H1 (cell line): ENCODE data around the gene STBD1. TPM values are rescaled to one million over a fixed set of nuclear protein-coding genes. Genes with fewer than 3 reads are reported as not detected.

Source experiments
- CTCF ChIA-PET: fragments of 300-600 bp; sonication (Branson Sonifier 250); formaldehyde crosslinking; loops from one replicate; lab custom pipeline; 2021; ENCODE audit not compliant: partially characterized antibody; lab: Charles Lee
- POLR2A ChIA-PET: fragments of 300-600 bp; sonication (Branson Sonifier 250); formaldehyde crosslinking; loops from one replicate; lab custom pipeline; 2021; ENCODE audit warnings: inconsistent platforms; ENCODE audit not compliant: partially characterized antibody; lab: Charles Lee
- DNase-seq, 2 experiments: peaks; one replicate each; pipeline versions ENCODE4 v3.0.0 to v3.0.0-alpha.2; 2010 to 2022; ENCODE audit warnings: low spot score in 2 of 2, low read depth in 1 of 2, mixed read lengths in 1 of 2
- FAIRE-seq: peaks from 2 replicates; lab custom pipeline; 2011; peaks lifted over from hg19 to GRCh38; lab: Jason Lieb, UNC
- H2AFZ ChIP-seq: 2 replicates; pipeline ENCODE4 v1.8.1; 2012; ENCODE audit warnings: low read length, inconsistent platforms
- H2AK5ac ChIP-seq: 2 replicates; pipeline ENCODE4 v1.6.1; 2013; ENCODE audit warnings: low read depth, low read length
- H2BK120ac ChIP-seq: replicated peaks from 2 replicates; pipeline ENCODE3; 2013; ENCODE audit warnings: low read depth, low read length, inconsistent platforms
- H2BK12ac ChIP-seq: 2 replicates; pipeline ENCODE4 v1.6.1; 2013; ENCODE audit warnings: low read depth, low read length
- H2BK15ac ChIP-seq: 2 replicates; pipeline ENCODE4 v1.6.1; 2013; ENCODE audit warnings: low read length
- H2BK20ac ChIP-seq: 2 replicates; pipeline ENCODE4 v1.6.1; 2013; ENCODE audit warnings: low read length
- H2BK5ac ChIP-seq: 2 replicates; pipeline ENCODE4 v1.6.1; 2013; ENCODE audit warnings: low read depth, low read length
- H3K14ac ChIP-seq: 2 replicates; pipeline ENCODE4 v1.6.1; 2013; ENCODE audit warnings: inconsistent platforms; ENCODE audit not compliant: insufficient read length
- H3K18ac ChIP-seq: 2 replicates; pipeline ENCODE4 v1.6.1; 2013; ENCODE audit warnings: low read length; ENCODE audit errors: extremely low read depth
- H3K23ac ChIP-seq: 2 replicates; pipeline ENCODE4 v1.6.1; 2013; ENCODE audit warnings: inconsistent platforms; ENCODE audit not compliant: insufficient read length
- H3K23me2 ChIP-seq: 2 replicates; pipeline ENCODE4 v1.6.1; 2013; ENCODE audit warnings: low read depth, low read length
- H3K27ac ChIP-seq: 2 replicates; pipeline ENCODE4 v1.6.1; 2011; ENCODE audit warnings: low read depth, low read length, inconsistent platforms
- H3K27me3 ChIP-seq, 4 experiments: replicated peaks in 1 of 4; 1 replicate in 1 of 4; 2 replicates in 3 of 4; pipeline versions ENCODE4 v1.6.1 to v1.8.1; 2011 to 2013; ENCODE audit warnings: low read length in 3 of 4, mild to moderate bottlenecking in 3 of 4, inconsistent platforms in 2 of 4, mixed read lengths in 2 of 4, moderate library complexity in 1 of 4; ENCODE audit not compliant: control insufficient read depth in 3 of 4, insufficient read depth in 3 of 4; ENCODE audit errors: extremely low read depth in 1 of 4
- H3K36me3 ChIP-seq, 4 experiments: 2 replicates each; pipeline versions ENCODE4 v1.6.1 to v1.8.1; 2011 to 2013; ENCODE audit warnings: mild to moderate bottlenecking in 4 of 4, low read length in 3 of 4, moderate library complexity in 2 of 4, control low read depth in 1 of 4, inconsistent platforms in 1 of 4; ENCODE audit not compliant: insufficient read depth in 4 of 4, control insufficient read depth in 2 of 4
- H3K4ac ChIP-seq: replicated peaks from 2 replicates; pipeline ENCODE3; 2013; ENCODE audit warnings: low read length, low read depth, mixed read lengths, inconsistent platforms; ENCODE audit not compliant: insufficient read length
- H3K4me1 ChIP-seq, 4 experiments: replicated peaks in 1 of 4; 1 replicate in 1 of 4; 2 replicates in 3 of 4; pipeline versions ENCODE4 v1.6.1 to v1.8.1; 2011 to 2013; ENCODE audit warnings: low read length in 3 of 4, inconsistent platforms in 2 of 4, mixed read lengths in 1 of 4; ENCODE audit not compliant: insufficient read depth in 4 of 4, control insufficient read depth in 3 of 4
- H3K4me2 ChIP-seq, 2 experiments: 2 replicates each; pipeline versions ENCODE4 v1.6.1 to v1.8.1; 2011 to 2013; ENCODE audit warnings: low read depth in 2 of 2, low read length in 2 of 2, control low read depth in 1 of 2, inconsistent platforms in 1 of 2, mild to moderate bottlenecking in 1 of 2; ENCODE audit not compliant: insufficient read depth in 1 of 2
- H3K4me3 ChIP-seq, 4 experiments: fragments of 200-600, 300-600 bp in 1 of 4; sonication (generic), shearing (Covaris generic), sonication (Bioruptor Twin) in 1 of 4; 2 replicates each; pipeline versions ENCODE4 v1.5.1 to v1.8.1; 2011 to 2016; ENCODE audit warnings: low read length in 4 of 4, low read depth in 3 of 4, control low read depth in 2 of 4, inconsistent platforms in 2 of 4, mild to moderate bottlenecking in 2 of 4, mixed read lengths in 1 of 4, moderate library complexity in 1 of 4; ENCODE audit not compliant: insufficient read depth in 2 of 4; ENCODE audit errors: extremely low read depth in 1 of 4
- H3K56ac ChIP-seq: replicated peaks from 2 replicates; pipeline ENCODE3; 2013; ENCODE audit warnings: low read depth, mild to moderate bottlenecking, mixed read lengths, low read length, inconsistent platforms; ENCODE audit not compliant: insufficient read length
- H3K79me1 ChIP-seq: 2 replicates; pipeline ENCODE4 v1.6.1; 2013; ENCODE audit warnings: low read depth, low read length, control low read depth
- H3K79me2 ChIP-seq, 2 experiments: 2 replicates each; pipeline versions ENCODE4 v1.6.1 to v1.8.1; 2012 to 2013; ENCODE audit warnings: low read length in 2 of 2, mild to moderate bottlenecking in 2 of 2, inconsistent platforms in 1 of 2; ENCODE audit not compliant: insufficient read depth in 2 of 2, control insufficient read depth in 1 of 2
- H3K9ac ChIP-seq, 4 experiments: replicated peaks in 1 of 4; 1 replicate in 1 of 4; 2 replicates in 3 of 4; pipeline versions ENCODE4 v1.6.1 to v1.8.1; 2011 to 2013; ENCODE audit warnings: low read depth in 3 of 4, low read length in 3 of 4, control low read depth in 2 of 4, mild to moderate bottlenecking in 2 of 4, moderate library complexity in 2 of 4, inconsistent platforms in 1 of 4; ENCODE audit errors: extremely low read depth in 1 of 4
- H3K9me3 ChIP-seq, 2 experiments: 2 replicates each; pipeline versions ENCODE4 v1.6.1 to v1.8.1; 2012 to 2013; ENCODE audit warnings: mild to moderate bottlenecking in 2 of 2, moderate library complexity in 2 of 2, control low read depth in 1 of 2, inconsistent platforms in 1 of 2, low read depth in 1 of 2, low read length in 1 of 2, mixed read lengths in 1 of 2; ENCODE audit not compliant: insufficient read depth in 2 of 2
- H4K20me1 ChIP-seq, 2 experiments: replicated peaks in 1 of 2; 2 replicates each; pipeline versions ENCODE3 to v1.8.1; 2011 to 2013; ENCODE audit warnings: inconsistent platforms in 2 of 2, low read length in 2 of 2, mild to moderate bottlenecking in 1 of 2; ENCODE audit not compliant: insufficient read depth in 2 of 2, control insufficient read depth in 1 of 2
- H4K5ac ChIP-seq: 2 replicates; pipeline ENCODE4 v1.6.1; 2013; ENCODE audit warnings: low read length, low read depth, mixed read lengths, inconsistent platforms; ENCODE audit not compliant: insufficient read length
- H4K8ac ChIP-seq: 2 replicates; pipeline ENCODE4 v1.8.0; 2013; ENCODE audit warnings: mild to moderate bottlenecking, moderate library complexity, low read length, inconsistent platforms; ENCODE audit not compliant: insufficient read depth; ENCODE audit errors: extremely low read depth
- H4K91ac ChIP-seq: replicated peaks from 2 replicates; pipeline ENCODE3; 2013; ENCODE audit warnings: low read length, mixed read lengths, inconsistent platforms; ENCODE audit not compliant: insufficient read length
- RBBP5 ChIP-seq: IDR thresholded peaks from 2 replicates; pipeline ENCODE4 v1.7.1; 2012; ENCODE audit warnings: low read depth, mild to moderate bottlenecking, inconsistent platforms, low read length, moderate library complexity, borderline replicate concordance
- SP2 ChIP-seq: IDR thresholded peaks from 2 replicates; pipeline ENCODE4 v1.6.1; 2012; ENCODE audit warnings: mild to moderate bottlenecking, low read length, inconsistent platforms
- WGBS, 2 experiments: shearing (Covaris generic) in 1 of 2; methylation state at CpG; one replicate each; pipeline versions ENCODE4 v1.1.6 to v1.1.7; 2013 to 2015; ENCODE audit warnings: low lambda C conversion rate in 2 of 2, mixed read lengths in 2 of 2, inconsistent platforms in 1 of 2, low coverage in 1 of 2, missing lambda C conversion rate in 1 of 2; ENCODE audit not compliant: insufficient replicate concordance in 2 of 2, insufficient coverage in 1 of 2, insufficient read length in 1 of 2; ENCODE audit errors: extremely low coverage in 1 of 2, missing lambda C conversion rate in 1 of 2; 5-methylcytosine and 5-hydroxymethylcytosine counted together
- polyA plus RNA-seq, 7 experiments: library from polyadenylated mRNA; depleted of rRNA in 3 of 7; stranded (reverse) in 5 of 7; unstranded in 2 of 7; fragments of >200 nt in 5 of 7; fragments of 200-250 nt in 2 of 7; gene quantifications; 1 replicate in 5 of 7; 2 replicates in 1 of 7; 4 replicates in 1 of 7; pipeline versions ENCODE4 v1.2.1 to v1.2.3, GENCODE V29; 2011 to 2013; ENCODE audit warnings: missing spikeins in 2 of 7, mixed read lengths in 2 of 7
- total RNA-seq: library from RNA; stranded (reverse); fragmentation: NEBNext Ultra II Directional; extraction: Animal tissue kit (Norgen Biotek cat#: 25700); gene quantifications from 2 replicates; pipeline ENCODE4 v1.2.1, GENCODE V29; 2021

STBD1 gene
- total and polyA plus RNA-seq, 2 of the 8 experiments (the other 6 are each of a cell fraction or from before 2014, with no cell fraction given): 0.45 to 1.7 TPM

- FAIRE-seq: no peak
These were observed 28.4 kb downstream of the STBD1 start for GRCh38 chr4:76334885-76335284.

More at GRCh38 chr4:76334885-76335284, 28.4 kb downstream of the STBD1 start:
- no peak overlapping the region for H2BK5ac ChIP-seq
- TF ChIP-seq RBBP5 (no peak), SP2 (no peak)
- TF ChIP-seq, all 59 proteins: peak for 0
- no peak overlapping the region for H3K56ac ChIP-seq
- no peak overlapping the region for H3K23ac ChIP-seq
- no peak overlapping the region for H2BK120ac ChIP-seq
- H3K27ac ChIP-seq: no peak overlapping the region
- no peaks in the 10 kb centered on the region for H3K23me2 ChIP-seq
- H2AFZ ChIP-seq: no peak overlapping the region
- H3K9ac ChIP-seq: no peak overlapping the region
- H3K79me1 ChIP-seq: no peaks in the 10 kb centered on the region
- no peak overlapping the region for H4K91ac ChIP-seq
- no peak overlapping the region for H2BK20ac ChIP-seq
- H2BK12ac ChIP-seq: no peak overlapping the region
- 85% methylated on average over 3 of the region's 3 CpGs; no CpG with 5 or more reads in 1 of the 2 experiments for WGBS, 2 experiments
- H4K5ac ChIP-seq: no peak overlapping the region
- H3K79me2 ChIP-seq: no peaks in the 10 kb centered on the region
- no peak overlapping the region for H3K18ac ChIP-seq
- H3K36me3 ChIP-seq: no peaks in the 10 kb centered on the region
- DNase-seq: no peak
- POLR2A ChIA-PET: interaction anchor here (1.2 kb wide), 1 partner anchor 10 kb away, joined by 3 read pairs; no protein-coding TSS in a partner anchor
- H3K4me1 ChIP-seq: no peaks in the 10 kb centered on the region
- no peak overlapping the region for H2AK5ac ChIP-seq
- no peaks in the 10 kb centered on the region for H3K27me3 ChIP-seq
- no peak overlapping the region for H4K8ac ChIP-seq
- H3K4ac ChIP-seq: no peak overlapping the region
- H3K14ac ChIP-seq: no peak overlapping the region
- H3K9me3 ChIP-seq: no peaks in the 10 kb centered on the region
- CTCF ChIA-PET: interaction anchor here (1.1 to 2.1 kb wide), 4 partner anchors 20 to 43 kb away, joined by 3 to 6 read pairs (median 4); no protein-coding TSS in a partner anchor
- no peak overlapping the region for H2BK15ac ChIP-seq
- no peak overlapping the region for H3K4me2 ChIP-seq
- no peak overlapping the region for H3K4me3 ChIP-seq
- no peaks in the 10 kb centered on the region for H4K20me1 ChIP-seq
